Activated T-cell treated with anti-CD3 and anti-CD28 coated beads for 24 hours (primary cell): ENCODE results near the gene PPP1R7.
A peak's percentile ranks its signal among the peaks of the same experiment; 100 is the strongest.

Experiments used
- DNase-seq: peaks from one replicate; pipeline ENCODE4 v3.0.0-alpha.2; 2020; ENCODE audit warnings: low read depth

The PPP1R7 gene

DNA sequence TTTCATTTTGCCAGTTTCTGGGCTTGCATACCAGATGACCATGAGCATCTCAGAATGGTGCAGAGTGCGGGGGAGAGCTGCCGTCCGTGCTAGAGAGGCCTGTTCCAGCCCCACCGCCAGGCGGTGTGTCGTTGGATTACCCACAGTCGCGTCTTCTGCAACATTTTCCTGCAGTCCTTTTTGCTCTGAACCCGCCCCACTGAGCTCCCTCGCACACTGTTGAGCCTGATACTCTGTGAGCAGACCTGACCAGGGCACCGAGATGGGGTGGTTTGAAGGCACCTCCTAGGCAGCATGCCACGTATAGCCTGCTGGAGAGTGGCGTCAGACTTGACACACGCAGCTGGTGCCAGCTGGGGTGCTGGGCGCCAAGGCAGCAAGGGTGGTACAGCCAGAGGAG, 18.1 kb downstream of the PPP1R7 start:
- no peak for DNase-seq

DNA sequence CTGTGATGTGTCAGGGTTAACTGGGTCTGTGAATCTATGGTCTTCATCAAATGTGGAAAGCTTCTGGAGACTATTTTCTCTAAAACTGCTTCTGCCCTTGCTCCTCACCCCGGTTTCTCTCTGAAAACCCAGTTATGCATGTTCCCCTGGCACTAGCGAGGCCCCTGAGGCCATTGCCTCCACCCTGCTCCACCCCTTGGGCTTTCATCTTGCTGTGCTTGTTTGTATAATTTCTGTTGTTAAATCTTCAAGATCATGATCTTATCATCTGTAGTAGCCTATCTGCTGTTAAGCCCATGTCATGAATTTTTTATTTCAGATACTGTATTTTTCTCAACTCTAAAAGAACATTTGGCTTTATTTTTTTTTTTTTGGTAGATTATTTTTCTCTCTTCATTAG, 23.3 kb downstream of the PPP1R7 start:
- DNase-seq = no peak

DNA sequence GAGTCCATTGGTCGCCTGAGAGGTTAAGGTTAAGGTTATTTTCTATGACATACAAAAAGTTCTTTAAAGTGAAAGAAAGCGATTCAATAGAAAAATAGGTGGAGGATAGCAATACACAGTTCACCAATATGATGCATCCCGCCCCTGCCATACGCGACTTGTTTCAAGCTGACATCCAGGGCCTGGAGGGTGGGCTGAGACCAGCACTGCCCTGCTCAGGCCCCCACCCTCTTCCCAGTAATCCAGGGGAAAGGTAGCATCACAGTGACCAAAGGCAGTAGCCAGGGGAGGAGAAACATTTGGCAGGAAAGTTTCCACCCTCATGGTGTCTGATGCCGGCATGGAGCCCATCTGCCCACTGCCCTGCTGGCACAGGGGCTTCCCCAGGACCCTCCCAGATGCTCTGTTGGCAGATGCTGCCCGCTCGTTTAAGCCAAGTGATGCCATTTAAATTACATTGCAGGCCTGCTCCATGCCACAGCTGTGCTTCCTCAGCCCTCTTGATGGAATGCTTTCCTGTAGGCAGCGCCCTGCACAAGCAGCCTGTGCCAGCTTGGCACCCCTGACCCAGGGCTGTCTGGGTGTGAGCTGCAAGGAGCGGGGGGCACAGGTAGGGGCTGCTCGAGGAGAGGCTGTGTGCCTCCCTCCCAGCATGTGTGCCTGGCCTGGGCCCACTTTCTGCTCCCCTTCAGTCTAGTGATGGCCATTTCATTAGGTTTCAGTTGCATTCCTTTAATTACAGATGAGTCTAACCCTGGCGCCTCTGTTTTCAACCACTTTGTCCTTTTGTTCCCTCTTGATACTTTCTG, 27.5 kb downstream of the PPP1R7 start:
- DNase-seq = no peak

DNA sequence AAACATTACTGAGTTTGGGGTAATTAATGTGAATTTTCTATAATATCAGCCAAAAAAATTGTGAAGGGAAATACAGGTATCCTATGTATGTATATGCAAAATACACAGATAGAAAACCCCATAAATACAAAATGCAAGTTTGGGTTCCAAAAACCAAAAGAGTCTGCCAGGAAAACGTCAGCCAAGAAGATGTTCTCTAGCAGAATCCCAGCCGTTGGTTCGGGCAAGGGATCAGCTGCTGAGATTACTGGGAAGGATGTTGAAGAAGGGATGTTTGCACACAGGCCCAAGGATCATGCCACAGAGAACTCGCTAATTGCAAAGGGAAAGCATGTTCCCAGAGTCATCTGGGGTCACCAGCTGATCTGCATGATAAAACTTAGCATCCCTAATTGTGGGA, 28.7 kb downstream of the PPP1R7 start:
- DNase-seq = no peak

DNA sequence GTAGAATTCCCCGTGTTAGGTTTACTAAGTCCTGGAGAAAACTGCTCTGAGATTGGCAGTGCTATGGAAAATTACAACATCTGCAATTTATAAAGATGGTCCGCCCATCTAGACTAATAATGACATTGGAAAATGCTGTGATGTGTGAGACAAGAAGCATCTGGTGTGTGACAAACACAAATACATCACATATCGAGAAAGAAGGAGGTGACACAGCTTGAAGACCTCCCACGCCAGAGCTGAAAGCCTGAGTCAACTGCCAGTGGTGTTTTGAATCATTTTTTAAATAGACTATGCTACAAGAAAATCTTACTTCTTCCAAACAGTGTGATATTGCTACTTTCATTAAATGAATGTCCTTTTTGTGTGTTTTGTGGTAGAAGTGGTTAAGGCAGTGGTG, 29.6 kb downstream of the PPP1R7 start:
- DNase-seq = peak; percentile 8

DNA sequence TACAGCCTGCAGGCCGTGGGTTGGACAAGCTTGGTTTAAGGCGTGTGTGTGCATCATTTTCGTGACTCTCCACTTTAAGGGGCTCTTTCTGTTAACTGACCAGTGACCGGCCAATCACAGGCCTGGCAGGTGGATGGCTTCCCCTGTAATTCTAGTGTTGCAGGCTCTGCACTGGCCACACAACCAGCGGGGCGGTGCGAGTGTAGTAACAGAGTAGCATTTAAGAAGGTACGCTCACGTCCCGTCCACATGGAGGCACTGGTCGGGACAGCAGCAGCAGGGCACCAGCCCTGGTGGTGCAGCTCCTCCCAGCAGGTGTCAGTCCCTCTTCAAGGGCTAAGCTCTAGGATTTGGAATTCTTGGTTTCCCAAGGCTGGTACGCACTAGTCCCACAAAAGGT, 30.2 kb downstream of the PPP1R7 start:
- DNase-seq = no peak

DNA sequence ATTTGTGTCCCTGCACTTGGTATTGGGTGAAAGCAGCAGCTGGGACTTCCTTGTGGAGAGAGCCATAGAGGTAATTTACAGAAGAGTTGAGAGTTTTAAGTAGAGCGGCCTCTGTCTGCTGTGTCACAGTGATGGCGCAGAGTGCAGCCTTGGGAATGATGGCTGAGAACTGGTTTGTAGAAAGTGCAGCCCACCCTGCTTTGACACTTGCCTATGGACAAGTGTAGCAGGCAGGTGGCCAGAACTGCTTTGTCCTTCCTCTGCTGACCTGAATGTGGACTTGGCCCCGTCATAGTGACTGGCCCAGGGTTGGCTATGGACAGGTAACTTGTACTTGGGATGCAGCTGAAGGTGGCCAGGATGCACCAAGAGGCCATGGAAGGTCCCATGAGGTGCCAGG, 31.9 kb downstream of the PPP1R7 start:
- DNase-seq = no peak

DNA sequence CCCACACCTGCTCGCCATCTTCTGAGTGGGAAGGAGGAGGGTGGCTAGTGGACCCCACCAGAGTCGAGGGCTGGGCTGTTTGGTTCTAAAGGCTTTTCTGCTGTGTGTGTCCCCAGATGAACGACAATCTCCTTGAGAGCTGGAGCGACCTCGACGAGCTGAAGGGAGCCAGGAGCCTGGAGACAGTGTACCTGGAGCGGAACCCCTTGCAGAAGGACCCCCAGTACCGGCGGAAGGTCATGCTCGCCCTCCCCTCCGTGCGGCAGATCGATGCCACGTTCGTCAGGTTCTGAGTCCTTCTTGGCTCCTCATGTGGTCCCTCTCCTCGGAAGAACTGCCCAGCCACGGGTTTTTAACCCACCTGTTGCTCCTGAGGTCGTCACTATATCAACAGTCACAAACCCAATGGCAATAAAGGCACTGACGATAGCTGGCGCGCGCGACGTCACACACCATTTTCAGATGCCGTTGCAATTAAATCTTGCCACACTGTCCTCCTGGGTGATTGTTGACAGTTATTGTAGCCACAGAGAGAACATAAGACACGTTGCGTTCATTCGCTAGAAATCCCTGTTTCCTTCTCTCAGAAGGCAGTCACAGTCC, 32.4 kb downstream of the PPP1R7 start:
- no peak for DNase-seq

DNA sequence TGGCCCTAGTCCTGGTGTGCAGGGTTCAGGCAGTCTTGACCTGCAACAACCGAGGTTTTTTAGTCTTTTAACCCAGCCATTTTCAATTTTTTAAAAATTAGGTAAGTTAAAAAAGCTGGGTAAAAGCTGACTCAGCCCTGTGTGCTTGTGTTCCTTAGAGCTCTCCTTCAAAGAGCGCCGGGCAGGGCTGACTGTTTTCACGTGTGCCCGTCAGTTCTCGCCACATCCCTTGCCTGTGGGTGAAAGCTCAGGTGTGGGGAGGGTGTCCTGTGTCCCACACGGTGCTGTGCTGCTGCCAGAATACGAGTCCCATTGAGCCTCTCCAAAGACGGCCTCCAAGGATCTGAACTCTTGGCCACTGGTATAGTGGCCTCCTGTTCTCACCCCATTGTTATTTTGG, 33.0 kb downstream of the PPP1R7 start:
- DNase-seq = no peak

DNA sequence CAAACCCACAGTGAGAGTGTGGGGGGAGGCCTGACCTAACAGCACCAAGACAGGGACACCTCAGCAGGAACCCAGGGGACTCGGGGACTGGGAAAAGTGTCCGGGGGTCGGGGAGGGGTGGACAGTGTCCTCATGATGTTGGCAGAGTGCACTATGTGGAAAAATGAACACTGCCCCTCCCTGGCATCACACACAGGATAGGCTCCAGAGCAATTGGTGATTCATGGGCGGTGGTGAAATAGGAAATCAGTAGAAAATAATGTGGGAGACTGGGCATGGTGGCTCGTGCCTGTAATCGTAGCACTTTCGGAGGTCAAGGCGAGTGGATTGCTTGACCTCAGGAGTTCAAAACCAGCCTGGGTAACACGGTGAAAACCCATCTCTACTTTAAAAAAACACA, 34.6 kb downstream of the PPP1R7 start:
- DNase-seq = no peak

DNA sequence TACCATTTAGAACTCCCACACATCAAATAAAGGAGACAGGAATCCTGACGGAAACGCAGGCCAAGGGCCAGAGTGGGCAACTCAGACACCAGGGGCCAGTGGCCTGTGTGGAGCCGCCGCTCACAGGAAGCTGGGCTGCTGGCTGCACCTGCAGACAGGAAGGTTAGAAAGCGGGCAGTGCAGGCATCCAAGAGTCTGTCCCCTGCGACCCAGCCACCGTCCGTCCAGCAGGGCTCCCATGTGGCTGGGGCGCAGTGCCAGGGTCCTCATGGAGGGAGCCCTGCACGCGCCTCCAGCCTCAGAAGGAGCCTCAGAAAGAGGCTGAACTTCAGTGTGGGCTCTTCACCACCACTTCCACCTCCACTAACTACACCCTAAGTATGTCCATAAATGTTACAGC, 35.7 kb downstream of the PPP1R7 start:
- no peak for DNase-seq

DNA sequence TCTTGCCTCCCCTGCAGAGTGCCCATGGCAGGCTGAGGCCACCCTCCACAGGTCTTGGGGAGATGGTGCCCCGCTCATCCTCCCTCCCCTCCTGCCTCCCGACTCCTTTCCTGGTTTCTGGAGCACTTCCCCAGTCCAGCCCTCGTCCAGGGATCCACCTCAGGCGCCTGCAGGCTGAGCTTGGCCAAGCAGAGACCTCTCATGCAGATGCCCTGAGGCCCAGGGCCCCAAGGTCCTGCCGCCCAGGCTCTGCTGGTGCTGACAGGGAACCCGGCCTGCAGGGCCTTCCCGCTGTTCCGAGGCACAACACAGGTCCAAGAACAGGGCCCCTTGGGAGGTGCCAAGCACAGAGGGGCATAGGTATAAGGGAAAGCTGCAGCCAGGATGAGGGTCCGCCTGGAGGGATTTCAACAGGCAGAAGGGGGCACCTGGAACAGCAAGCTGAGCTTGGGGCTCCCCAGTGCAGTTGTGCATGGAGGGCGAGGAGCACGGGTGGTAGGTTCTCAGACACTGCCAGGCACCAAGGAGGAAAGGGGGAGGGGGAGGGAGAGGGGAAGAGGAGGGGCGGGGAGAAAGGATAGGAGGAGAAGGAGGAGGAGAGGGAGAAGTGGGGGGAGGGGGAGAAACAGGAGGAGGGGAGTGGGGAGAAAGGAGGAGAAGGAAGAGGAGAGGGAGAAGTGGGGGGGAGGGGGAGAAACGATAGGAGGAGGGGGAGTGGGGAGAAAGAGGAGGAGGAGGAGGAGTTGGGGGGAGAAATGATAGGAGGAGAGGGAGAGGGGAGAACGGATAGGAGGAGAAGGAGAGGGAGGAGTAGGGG, 37.0 kb downstream of the PPP1R7 start:
- DNase-seq = no peak

DNA sequence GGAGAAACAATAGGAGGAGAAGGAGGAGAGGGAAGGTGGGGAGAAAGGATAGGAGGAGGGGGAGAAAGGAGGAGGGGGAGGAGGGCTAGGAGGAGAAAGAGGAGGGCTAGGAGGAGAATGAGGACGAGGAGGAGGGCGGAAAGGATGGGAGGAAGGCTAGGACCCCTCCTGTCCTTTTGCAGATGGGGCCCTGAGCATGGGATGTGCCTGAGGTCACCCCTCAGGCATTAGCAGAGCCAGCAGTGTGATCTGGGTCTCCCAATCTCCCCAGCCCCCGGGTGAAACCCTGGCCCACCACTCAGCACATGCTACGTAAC, 37.6 kb downstream of the PPP1R7 start:
- no peak for DNase-seq

DNA sequence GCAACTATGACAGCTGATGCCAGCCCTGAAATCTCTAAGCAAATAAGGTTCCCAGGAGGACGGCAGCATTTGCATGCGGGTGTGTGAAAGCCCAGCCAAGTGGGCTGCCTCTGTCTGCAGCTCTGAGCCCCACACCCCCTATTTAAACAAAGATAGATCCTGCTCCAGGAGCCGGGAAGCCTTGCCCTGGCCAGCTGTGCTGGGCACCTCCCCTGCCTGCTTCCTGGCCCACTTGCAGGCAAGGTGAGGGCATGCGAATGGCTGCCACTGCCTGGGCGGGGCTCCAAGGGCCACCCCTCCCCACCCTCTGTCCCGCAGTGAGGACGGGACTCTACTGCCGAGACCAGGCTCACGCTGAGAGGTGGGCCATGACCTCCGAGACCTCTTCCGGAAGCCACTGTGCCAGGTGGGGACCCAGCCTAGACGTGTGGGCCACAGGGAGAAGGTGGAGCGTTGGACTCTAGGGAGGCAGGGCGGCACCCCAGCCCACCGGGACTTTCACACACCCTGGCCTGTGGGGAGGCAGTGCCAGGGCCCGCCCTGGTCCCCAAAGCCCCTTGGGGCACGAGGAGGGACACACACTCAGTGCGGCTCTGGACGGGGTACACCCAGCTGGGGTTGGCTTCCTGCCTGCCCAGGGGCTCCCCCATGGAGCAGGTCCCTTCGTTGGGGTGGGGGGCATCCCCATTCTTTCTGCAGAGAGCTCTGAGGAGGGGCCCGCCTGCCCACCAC, 38.3 kb downstream of the PPP1R7 start, which contains the start of gene ANO7:
Gene ANO7, plus strand, starts transcription at position 317 of the 732 bp plus-strand sequence. CDS start 1,387 bp downstream, outside the sequence.
- no peak for DNase-seq

DNA sequence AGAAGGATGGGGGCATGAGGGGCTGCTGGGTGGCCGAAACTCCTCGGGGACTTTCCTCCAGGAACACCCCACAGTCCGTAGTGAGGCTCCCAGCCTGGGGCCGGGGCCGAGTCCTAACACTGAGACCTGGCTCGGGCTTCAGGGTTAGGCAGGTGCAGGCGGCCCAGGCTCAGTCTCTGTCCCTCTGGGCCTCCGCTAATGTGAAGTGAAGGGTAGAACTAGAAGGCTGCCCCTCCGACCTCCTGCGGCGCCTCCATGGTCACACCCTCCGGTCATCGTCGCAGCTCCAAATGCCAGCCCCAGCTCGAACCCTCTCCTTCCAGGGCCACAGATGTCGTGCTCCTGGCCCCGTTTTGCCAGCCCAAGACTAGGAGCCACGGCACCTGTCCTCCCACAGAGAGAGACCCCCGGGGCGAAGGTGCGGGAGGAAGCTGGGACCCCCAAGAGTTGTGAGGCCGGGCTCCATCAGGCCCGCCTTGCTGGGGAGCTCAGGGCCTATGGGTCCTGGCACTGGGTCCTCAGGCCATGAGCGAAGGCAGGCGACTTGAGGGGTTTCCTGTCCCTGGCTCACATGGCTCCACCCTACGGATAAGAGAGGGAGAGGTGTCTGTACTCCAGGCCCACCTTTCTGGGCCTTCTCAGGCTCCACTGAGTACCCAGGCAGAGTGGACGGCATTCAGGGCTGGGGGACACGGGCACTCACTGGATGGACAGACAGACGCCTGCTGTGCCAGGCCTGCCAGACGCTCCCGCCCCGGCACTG, 39.0 kb downstream of the PPP1R7 start:
- DNase-seq = no peak

DNA sequence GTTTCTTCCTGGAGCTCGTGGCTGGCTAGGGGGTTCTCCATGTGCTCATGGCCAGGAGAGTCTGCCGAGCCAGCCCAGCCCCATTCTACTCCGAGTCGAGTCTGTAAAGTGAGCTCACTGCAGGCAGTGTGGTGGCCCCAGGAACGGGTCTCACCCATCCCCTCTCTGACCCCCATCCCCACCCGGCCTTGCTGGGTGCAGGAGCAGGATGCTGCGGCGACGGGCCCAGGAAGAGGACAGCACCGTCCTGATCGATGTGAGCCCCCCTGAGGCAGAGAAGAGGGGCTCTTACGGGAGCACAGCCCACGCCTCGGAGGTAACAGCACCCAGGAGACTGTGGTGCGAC, 39.6 kb downstream of the PPP1R7 start:
- no peak for DNase-seq

DNA sequence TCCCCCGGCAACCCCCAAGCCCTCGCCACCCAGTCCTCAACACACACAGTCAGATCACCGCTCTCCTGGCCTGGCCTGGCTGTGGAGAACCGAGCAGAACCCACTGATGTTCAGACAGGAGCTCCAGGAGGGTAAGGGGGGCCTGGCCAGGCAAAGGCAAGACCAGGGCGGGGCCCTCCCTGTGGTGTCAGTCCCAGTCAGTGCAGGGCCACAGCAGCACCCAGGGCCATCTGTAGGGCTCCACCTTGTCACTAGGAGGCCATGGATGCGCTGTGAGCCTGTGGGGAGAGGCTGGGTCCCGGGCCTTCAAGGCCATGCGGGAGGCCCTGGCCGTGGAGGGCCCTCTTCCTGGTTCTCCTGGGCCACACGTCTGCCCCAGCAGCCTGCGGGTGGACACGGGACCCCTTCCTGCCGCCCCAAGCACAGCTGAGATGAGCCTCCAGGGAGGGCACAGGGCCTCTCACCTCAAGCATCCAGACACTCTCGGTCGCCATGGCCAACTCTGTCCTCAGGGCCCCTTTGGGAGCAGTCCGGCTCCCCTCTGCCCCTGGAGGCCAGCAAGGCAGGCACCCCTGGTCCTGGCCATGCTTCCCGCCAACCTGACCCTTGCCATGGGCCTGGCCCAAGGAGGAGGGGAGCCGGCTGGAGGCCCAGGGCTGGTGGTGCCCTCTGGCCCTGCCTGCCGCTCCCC, 40.2 kb downstream of the PPP1R7 start:
- no peak for DNase-seq

DNA sequence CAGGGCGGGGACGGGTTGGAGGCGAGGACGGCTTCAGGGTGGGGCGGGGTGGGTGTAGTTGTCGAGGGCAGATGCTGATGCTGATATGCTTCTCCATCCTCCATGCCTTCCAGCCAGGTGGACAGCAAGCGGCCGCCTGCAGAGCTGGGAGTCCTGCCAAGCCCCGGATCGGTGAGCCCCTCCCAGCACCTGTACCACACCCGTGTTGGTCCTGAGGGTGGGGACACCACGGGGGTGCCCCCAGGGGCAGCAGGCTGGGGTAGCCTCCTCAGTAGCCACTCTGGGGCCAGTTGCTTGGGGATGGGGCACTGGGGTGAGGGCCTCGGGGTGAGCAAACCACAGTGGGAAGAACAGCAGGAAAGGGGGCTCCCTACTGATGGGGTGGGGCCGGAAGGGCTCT, 40.8 kb downstream of the PPP1R7 start:
- no peak for DNase-seq

DNA sequence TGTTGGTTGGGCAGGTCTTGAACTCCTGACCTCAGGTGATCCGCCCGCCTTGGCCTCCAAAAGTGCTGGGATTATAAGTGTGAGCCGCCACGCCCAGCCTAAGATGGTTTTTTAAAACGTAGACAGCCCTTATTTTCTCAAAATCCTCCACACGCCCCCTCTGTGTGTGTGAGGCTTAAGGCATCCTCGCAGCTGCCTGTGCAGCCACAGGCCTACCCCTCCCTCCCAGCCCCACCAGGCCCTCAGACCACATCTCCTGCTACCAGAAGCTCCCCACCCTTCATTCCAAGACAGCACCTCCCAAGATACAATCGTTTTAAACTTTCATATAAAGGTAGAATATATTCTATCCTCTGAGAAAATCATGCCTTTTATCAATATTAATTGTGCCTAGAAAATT, 43.0 kb downstream of the PPP1R7 start:
- no peak for DNase-seq

DNA sequence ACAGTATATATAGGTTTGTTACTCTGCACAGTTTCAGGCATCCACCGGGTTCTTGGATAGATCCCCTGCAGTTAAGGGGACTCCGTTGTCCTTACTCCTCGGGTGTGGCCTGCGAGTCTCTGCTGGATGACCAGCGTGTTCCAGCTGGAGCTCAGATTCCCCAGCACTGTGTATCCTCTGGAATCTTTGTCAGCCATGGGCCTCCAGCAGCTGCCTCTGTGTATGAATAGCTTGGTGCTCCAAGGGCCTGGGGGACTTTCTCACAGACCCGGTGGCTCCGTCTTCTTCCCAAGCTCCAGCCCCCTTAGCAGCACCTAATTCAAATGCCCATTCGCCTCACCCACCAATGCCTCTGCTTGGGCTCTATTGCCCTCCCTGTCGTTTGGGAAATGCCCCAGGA, 44.5 kb downstream of the PPP1R7 start:
- no peak for DNase-seq

DNA sequence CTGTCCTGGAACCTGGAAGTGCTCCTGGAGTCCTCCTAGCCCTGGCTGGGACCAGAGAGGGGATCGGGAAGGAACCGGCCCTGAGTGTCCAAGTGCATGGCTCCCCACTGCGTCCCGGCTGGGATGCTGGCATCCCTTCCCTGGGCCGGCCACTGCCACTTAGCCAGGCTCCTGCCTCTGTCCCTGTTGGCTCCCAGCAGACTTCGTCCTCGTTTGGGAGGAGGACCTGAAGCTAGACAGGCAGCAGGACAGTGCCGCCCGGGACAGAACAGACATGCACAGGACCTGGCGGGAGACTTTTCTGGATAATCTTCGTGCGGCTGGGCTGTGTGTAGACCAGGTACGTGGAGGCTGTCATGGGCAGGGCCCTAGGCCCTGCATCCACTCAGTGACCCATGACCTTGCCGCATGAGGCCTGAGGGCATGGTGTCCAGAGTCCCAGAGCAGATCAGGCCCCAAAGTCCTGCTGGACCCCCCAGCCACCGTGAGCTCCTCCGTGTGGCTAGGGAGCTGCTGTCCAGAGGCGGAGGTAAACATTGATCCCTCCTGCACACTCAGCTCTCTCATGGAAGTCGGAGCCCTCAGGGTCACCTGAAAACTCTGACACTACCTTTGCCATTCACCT, 45.4 kb downstream of the PPP1R7 start:
- no peak for DNase-seq
